Measurements from ENCODE around the gene MRPL47. TPM values are rescaled to one million over a fixed set of nuclear protein-coding genes. Genes with fewer than 3 reads are reported as not detected.
A peak's percentile ranks its signal among the peaks of the same experiment; 100 is the strongest.

MRPL47 gene
- total and polyA plus RNA-seq, 9 of the 15 experiments (the other 6 are each of a cell fraction or from before 2014, with no cell fraction given), result 101 to 437 (median 141) TPM

DNA sequence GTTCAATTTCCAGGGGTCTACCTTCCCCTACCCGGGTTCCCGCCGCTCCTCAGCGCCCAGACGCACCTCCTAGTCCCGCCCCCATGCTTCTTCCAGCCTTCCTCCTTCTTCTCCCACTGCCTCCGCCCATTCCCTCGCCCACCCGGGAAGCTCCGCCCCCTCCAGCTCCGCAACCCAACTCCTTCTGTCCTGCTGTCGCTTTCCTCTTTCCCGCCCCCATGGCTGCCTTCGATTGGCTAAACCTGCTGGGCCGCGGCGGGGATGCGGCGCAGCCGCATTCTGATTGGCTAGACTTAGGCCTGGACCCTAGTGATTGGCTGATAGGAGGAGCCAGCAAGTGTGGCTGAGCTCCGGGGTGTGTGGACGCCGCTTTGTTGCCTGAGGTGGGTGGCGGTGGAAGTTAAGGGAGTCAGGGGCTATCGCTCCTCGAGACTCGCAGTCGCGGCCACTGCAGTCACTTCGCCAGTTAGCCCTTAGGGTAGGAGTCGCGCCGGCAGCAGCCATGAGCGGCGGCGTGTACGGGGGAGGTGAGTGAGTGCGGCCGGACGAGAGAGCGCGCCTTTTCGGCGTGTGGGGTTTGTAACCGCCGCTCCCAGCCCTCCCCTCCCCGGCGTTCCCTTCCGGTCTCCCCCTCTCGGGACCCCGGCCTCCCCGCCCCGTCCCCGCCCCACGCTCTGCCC lies 41.7 kb downstream of the MRPL47 start, which contains the start of gene ACTL6A (continued):
- peak; percentile 69 for TF ChIP-seq ELF1 (tag; IDR thresholded peaks at IDR 0.05)
- peak; percentile 78; the same call in 1 of the 2 replicates for TF ChIP-seq CEBPZ (IDR thresholded peaks at IDR 0.05; ENCODE audit: borderline replicate concordance, low read depth, low read length)
- TF ChIP-seq MTA3 (IDR thresholded peaks at IDR 0.05; ENCODE audit: borderline replicate concordance), result peak; percentile 92; the same call in 1 of the 2 replicates
- 0 out of 2 replicates have a peak, but pooled peaks have one; percentile 26 for TF ChIP-seq TCF7 (IDR thresholded peaks at IDR 0.05; ENCODE audit: borderline replicate concordance)
- peak; percentile 88 for TF ChIP-seq RB1 (IDR thresholded peaks at IDR 0.05; ENCODE audit: low read depth)
- peak; percentile 99 for TF ChIP-seq ASH1L (IDR thresholded peaks at IDR 0.05; ENCODE audit: borderline replicate concordance, low read depth, partially characterized antibody)
- TF ChIP-seq ZC3H8 (IDR thresholded peaks at IDR 0.05), result no peak
- no peak for TF ChIP-seq RBM39 (optimal IDR thresholded peaks at IDR 0.05; ENCODE audit: low read depth, low read length)
- TF ChIP-seq, protein P1, sequence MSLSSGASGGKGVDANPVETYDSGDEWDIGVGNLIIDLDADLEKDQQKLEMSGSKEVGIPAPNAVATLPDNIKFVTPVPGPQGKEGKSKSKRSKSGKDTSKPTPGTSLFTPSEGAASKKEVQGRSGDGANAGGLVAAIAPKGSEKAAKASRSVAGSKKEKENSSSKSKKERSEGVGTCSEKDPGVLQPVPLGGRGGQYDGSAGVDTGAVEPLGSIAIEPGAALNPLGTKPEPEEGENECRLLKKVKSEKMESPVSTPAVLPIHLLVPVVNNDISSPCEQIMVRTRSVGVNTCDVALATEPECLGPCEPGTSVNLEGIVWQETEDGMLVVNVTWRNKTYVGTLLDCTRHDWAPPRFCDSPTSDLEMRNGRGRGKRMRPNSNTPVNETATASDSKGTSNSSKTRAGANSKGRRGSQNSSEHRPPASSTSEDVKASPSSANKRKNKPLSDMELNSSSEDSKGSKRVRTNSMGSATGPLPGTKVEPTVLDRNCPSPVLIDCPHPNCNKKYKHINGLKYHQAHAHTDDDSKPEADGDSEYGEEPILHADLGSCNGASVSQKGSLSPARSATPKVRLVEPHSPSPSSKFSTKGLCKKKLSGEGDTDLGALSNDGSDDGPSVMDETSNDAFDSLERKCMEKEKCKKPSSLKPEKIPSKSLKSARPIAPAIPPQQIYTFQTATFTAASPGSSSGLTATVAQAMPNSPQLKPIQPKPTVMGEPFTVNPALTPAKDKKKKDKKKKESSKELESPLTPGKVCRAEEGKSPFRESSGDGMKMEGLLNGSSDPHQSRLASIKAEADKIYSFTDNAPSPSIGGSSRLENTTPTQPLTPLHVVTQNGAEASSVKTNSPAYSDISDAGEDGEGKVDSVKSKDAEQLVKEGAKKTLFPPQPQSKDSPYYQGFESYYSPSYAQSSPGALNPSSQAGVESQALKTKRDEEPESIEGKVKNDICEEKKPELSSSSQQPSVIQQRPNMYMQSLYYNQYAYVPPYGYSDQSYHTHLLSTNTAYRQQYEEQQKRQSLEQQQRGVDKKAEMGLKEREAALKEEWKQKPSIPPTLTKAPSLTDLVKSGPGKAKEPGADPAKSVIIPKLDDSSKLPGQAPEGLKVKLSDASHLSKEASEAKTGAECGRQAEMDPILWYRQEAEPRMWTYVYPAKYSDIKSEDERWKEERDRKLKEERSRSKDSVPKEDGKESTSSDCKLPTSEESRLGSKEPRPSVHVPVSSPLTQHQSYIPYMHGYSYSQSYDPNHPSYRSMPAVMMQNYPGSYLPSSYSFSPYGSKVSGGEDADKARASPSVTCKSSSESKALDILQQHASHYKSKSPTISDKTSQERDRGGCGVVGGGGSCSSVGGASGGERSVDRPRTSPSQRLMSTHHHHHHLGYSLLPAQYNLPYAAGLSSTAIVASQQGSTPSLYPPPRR (CRISPR knock-in tag; IDR thresholded peaks at IDR 0.05; ENCODE audit: borderline replicate concordance), result no peak
